Measurements from ENCODE around the gene CSNK1G2.

GRCh38 chr19:1923319-1923718 is 17.7 kb upstream of the CSNK1G2 start:
- TF ChIP-seq ARNT (IDR thresholded peaks at IDR 0.05) (no peak), SUZ12 (IDR thresholded peaks at IDR 0.05) (no peak), SP1 (IDR thresholded peaks at IDR 0.05) (no peak)
